Measurements from ENCODE around the gene RAB40B.
A peak's percentile ranks its signal among the peaks of the same experiment; 100 is the strongest.

The RAB40B gene

DNA sequence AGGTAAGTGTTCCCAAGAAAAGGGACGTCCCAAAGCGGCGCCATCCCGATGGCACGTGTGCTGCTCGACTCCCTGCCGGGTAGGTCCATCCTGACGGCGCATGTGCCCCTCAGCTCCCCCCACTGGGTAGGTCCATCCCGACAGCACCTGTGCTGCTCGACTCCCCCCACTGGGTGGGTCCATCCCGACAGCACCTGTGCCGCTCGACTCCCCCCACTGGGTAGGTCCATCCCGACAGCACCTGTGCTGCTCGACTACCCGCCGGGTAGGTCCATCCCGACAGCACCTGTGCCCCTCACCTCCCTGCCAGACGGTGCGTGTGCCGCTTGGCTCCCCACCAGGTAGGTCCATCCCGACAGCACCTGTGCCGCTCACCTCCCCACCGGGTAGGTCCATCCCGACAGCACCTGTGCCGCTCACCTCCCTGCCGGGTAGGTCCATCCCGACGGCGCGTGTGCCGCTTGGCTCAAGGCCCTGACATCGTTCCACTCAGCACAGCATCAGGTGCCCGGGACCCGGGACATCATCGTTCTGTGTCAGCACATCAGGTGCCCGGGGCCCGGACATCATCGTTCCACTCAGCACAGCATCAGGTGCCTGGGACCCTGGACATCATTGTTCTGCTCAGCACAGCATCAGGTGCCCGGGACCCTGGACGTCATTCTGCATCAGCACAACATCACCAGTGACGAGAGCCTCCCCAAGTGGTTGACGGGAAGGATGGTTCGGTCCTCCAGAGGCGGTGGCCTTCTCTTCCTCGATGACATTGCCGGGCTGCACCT lies 31.2 kb upstream of the RAB40B start:
- peaks cover 22% of the 10 kb centered on the region for H3K36me3 ChIP-seq (ENCODE audit: insufficient read depth, low read depth, low read length)

DNA sequence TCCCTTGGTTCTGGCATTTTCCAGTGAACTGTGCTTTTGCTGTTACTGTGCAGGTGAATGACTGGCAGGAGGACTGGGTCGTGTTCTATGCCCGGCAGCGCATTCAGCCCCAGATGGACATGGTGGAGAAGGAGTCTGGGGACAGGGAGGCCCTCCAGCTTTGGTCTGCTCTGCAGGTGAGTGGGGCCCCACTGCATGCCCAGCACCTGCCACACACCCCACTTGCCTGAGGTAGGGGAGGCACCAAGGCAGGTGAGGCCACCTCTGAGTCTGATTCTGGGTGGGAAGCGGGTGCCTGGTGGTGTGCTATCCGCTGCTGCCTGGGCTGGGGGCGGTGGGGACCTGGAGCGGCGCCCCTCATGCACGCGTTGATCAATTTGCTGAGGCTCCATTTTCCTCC lies 27.9 kb upstream of the RAB40B start:
- Histone ChIP-seq H3K4me1 (ENCODE audit: insufficient read depth, low read length) (no peaks in the 10 kb centered on the region), H3K9me3 (ENCODE audit: insufficient read depth, low read depth, low read length) (no peaks in the 10 kb centered on the region), H3K27me3 (ENCODE audit: insufficient read depth, low read length) (no peaks in the 10 kb centered on the region), H3K36me3 (ENCODE audit: insufficient read depth, low read depth, low read length) (peaks cover 27% of the 10 kb centered on the region), H3K4me3 (ENCODE audit: low read length) (no peak overlapping the region), H3K9ac (ENCODE audit: low read depth, low read length) (no peak overlapping the region), H3K27ac (ENCODE audit: low read length) (no peak overlapping the region)

More for the DNA sequence above, 31.2 kb upstream of the RAB40B start:
- no peaks in the 10 kb centered on the region for H3K27me3 ChIP-seq (ENCODE audit: insufficient read depth, low read length)
- no peak overlapping the region for H3K4me3 ChIP-seq (ENCODE audit: low read length)
- no peak overlapping the region for H3K9ac ChIP-seq (ENCODE audit: low read depth, low read length)
- H3K4me1 ChIP-seq (ENCODE audit: insufficient read depth, low read length) = no peaks in the 10 kb centered on the region
- peaks cover 8% of the 10 kb centered on the region for H3K9me3 ChIP-seq (ENCODE audit: insufficient read depth, low read depth, low read length)
- no peak overlapping the region for H3K27ac ChIP-seq (ENCODE audit: low read length)

DNA sequence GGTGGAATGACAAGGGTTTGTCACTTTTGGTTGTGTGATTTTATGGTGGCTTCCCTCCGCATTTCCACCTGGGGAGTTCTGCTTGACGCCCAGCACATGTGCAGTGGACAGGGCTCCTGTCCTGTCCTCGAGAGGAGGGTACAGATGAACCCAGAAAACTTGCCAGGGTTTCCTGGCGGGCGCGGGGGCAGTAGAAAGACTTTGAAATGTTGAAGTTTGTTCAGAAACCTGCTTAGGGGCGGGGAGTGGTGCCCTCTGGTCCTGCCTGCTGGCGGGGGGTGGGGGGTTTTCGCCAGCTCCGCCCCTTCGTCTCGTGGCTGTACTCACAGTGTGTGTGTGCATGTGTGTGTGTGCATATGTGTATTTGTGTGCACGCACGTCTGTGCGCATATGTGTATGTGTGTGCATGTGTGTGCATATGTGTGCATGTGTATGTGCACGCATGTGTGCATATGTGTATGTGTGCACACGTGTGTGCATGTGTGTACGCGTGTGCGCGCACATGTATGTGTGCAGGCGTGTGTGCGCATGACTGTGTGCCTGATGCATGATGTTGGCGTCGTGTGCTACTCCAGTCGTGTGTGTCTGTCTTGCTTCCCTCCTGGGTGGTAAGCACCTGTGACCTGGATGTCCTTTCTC lies 24.8 kb upstream of the RAB40B start:
- H3K9me3 ChIP-seq (ENCODE audit: insufficient read depth, low read depth, low read length) = no peaks in the 10 kb centered on the region
- no peak overlapping the region for H3K9ac ChIP-seq (ENCODE audit: low read depth, low read length)
- no peak overlapping the region for H3K4me3 ChIP-seq (ENCODE audit: low read length)
- no peaks in the 10 kb centered on the region for H3K27me3 ChIP-seq (ENCODE audit: insufficient read depth, low read length)
- H3K36me3 ChIP-seq (ENCODE audit: insufficient read depth, low read depth, low read length) = peaks cover 33% of the 10 kb centered on the region
- H3K27ac ChIP-seq (ENCODE audit: low read length) = no peak overlapping the region
- no peaks in the 10 kb centered on the region for H3K4me1 ChIP-seq (ENCODE audit: insufficient read depth, low read length)

DNA sequence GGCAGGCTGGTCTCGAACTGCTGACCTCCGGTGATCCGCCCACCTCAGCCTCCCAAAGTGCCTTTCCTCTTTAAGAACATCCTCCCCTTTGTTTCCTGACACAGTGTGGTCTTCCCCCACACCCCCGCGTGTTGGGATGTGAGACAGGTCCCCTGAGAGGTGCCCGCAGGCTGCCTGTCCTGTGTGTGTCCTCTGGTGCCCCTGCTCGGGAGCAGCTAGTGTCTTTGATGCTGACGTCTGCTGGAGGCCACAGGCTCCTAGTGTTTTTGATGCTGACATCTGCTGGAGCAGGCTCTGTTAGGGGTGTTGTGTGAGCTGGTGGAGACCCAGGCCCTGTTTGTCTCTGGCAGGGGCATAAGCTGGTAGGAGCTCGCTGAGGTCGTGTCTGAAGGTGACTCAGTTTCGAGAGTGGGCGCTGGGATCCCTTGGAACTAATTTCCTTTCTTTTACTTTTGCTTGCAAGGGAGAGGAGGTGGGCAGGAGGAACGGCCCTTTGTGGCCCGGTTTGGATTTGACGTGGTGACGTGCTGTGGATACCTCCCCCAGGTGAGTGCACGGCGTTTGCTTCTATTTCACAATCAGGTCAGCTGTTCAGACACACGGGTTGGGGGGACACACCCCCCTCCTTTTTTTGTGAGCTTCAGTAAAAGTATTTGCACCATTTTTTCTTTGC lies 24.0 kb upstream of the RAB40B start:
- Histone ChIP-seq H3K27me3 (ENCODE audit: insufficient read depth, low read length) (no peaks in the 10 kb centered on the region), H3K9ac (ENCODE audit: low read depth, low read length) (no peak overlapping the region), H3K36me3 (ENCODE audit: insufficient read depth, low read depth, low read length) (peaks cover 29% of the 10 kb centered on the region), H3K4me3 (ENCODE audit: low read length) (no peak overlapping the region), H3K9me3 (ENCODE audit: insufficient read depth, low read depth, low read length) (no peaks in the 10 kb centered on the region), H3K4me1 (ENCODE audit: insufficient read depth, low read length) (no peaks in the 10 kb centered on the region), H3K27ac (ENCODE audit: low read length) (no peak overlapping the region)

DNA sequence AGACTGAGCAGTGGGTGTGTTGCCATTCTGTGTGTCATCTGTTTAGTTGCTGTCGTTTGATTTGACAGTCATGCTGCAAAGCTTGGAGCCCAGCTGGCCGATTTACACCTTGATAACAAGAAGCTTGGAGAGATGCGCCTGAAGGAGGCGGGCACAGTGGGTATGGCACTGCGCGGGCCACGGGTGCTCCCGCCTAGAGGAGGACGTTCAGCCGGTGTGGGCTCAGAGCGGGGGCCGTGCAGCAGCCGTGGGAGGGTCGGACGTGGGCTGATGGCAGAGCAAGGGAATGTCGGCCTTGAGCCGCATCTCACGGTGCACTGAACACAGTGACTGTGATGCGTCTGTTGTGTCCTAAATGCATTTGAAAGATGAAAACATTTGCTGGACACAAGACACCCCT lies 21.7 kb upstream of the RAB40B start:
- Histone ChIP-seq H3K9me3 (ENCODE audit: insufficient read depth, low read depth, low read length) (no peaks in the 10 kb centered on the region), H3K36me3 (ENCODE audit: insufficient read depth, low read depth, low read length) (peaks cover 16% of the 10 kb centered on the region), H3K27ac (ENCODE audit: low read length) (no peak overlapping the region), H3K9ac (ENCODE audit: low read depth, low read length) (no peak overlapping the region), H3K27me3 (ENCODE audit: insufficient read depth, low read length) (peaks cover 5% of the 10 kb centered on the region; the same call in 1 of the 2 replicates), H3K4me3 (ENCODE audit: low read length) (no peak overlapping the region), H3K4me1 (ENCODE audit: insufficient read depth, low read length) (peaks cover 2% of the 10 kb centered on the region; the same call in 1 of the 2 replicates)

DNA sequence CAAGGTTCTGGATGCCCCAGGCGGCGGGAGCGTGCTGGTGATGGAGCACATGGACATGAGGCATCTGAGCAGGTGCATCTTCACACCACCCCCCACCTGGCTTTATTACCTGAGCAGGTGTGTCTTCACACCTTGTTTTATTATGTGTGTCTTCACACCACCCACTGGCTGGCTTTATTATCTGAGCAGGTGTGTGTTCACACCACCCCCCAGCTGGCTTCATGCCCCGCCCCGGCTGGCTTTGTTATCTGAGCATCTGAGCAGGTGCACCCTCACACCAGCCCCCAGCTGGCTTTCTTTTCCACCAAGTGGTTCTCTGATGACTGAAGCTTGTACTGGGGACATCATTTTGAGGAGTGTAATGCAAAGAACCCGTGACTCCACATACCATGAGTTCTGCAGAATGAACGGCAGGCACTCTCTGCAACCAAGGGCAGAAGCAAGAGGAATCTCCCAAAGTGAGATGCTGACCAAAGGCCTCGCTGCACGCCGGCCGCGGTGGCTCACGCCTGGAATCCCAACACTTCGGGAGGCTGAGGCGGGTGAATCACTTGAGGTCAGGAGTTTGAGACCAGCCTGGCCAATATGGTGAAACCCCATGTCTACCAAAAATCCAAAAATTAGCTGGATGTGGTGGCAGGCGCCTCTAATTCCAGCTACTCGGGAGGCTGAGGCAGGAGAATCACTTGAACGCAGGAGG lies 20.6 kb upstream of the RAB40B start:
- Histone ChIP-seq H3K4me1 (ENCODE audit: insufficient read depth, low read length) (peaks cover 2% of the 10 kb centered on the region; the same call in 1 of the 2 replicates), H3K27me3 (ENCODE audit: insufficient read depth, low read length) (peaks cover 5% of the 10 kb centered on the region; the same call in 1 of the 2 replicates), H3K9me3 (ENCODE audit: insufficient read depth, low read depth, low read length) (no peaks in the 10 kb centered on the region), H3K9ac (ENCODE audit: low read depth, low read length) (no peak overlapping the region), H3K4me3 (ENCODE audit: low read length) (no peak overlapping the region), H3K36me3 (ENCODE audit: insufficient read depth, low read depth, low read length) (peaks cover 16% of the 10 kb centered on the region), H3K27ac (ENCODE audit: low read length) (no peak overlapping the region)

DNA sequence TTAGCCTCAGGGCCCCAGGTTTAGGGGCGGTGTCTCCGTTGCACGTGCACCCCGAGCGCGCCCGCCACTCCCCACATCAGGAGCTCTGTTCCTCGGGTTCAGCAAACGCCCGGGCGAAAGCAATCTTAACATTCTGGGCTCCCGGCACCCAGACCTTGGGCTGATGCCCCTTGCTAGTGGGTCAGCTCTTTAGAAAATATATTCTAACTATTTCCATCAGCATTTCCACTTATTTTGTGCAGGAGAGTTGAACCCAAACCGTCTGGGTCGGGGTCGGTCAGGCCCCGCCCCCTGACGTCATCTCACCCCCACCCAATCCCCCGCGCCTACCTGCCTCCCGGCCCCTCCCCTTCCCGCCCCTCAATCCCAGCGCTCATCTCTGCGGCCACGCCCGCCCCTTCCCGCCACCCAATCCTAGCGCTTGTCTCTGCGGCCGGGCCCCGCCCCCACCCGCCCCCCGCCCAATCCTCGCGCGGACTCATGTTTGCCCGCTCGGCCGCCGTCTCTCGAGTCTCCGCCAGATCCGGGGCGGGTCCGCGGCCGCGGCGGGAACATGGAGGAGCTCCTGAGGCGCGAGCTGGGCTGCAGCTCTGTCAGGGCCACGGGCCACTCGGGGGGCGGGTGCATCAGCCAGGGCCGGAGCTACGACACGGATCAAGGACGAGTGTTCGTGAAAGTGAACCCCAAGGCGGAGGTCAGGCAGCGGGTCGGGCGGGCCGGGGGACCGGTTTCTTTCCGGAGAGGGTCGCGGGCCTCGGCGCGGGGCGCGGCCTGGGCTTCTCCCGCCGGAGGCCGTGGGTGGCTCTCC lies 17.9 kb upstream of the RAB40B start, which contains the start of gene FN3KRP:
TSS of gene FN3KRP (plus strand) at position 504 of the 808 bp plus-strand sequence. CDS start at position 554, 50 bp downstream.
- H3K9ac ChIP-seq (ENCODE audit: low read depth, low read length) = peak within 1 kb of the TSS; percentile 74; the same call in 1 of the 2 replicates
- H3K4me3 ChIP-seq (ENCODE audit: low read length) = peak within 1 kb of the TSS; percentile 90
- H3K27me3 ChIP-seq (ENCODE audit: insufficient read depth, low read length) = peaks cover 5% of the 10 kb centered on the region; the same call in 1 of the 2 replicates
- H3K9me3 ChIP-seq (ENCODE audit: insufficient read depth, low read depth, low read length) = no peaks in the 10 kb centered on the region
- peaks cover 5% of the 10 kb centered on the region; the same call in 1 of the 2 replicates for H3K36me3 ChIP-seq (ENCODE audit: insufficient read depth, low read depth, low read length)
- H3K27ac ChIP-seq (ENCODE audit: low read length) = no peak within 1 kb of the TSS
- H3K4me1 ChIP-seq (ENCODE audit: insufficient read depth, low read length) = peaks cover 2% of the 10 kb centered on the region; the same call in 1 of the 2 replicates

DNA sequence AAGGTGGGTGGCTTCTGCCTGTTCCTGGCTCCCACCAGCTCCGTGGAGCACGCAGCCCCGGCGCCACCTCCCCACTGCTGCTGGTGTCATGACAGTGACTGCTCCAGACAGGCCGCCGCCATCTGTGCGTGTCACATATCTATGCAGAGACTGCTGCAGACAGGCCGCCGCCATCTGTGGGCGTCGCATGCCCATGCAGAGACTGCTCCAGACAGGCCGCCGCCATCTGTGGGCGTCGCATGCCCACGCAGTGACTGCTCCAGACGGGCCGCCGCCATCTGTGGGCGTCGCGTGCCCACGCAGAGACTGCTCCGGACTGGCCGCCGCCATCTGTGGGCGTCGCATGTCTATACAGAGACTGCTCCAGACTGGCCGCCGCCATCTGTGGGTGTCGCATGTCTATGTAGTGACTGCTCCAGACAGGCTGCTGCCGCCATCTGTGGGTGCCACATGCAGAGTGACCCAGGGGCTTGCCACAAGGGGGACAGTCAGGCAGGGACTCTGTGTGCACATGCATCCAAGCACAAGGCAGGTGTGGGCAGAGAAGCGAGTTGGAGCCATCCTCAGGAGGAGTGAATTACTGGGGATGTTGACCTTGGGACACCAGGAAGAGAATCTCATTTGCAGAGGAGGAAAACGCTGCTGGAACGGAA lies 14.7 kb upstream of the RAB40B start:
- no peaks in the 10 kb centered on the region for H3K36me3 ChIP-seq (ENCODE audit: insufficient read depth, low read depth, low read length)
- no peaks in the 10 kb centered on the region for H3K9me3 ChIP-seq (ENCODE audit: insufficient read depth, low read depth, low read length)
- no peak overlapping the region for H3K9ac ChIP-seq (ENCODE audit: low read depth, low read length)
- no peak overlapping the region for H3K27ac ChIP-seq (ENCODE audit: low read length)
- H3K27me3 ChIP-seq (ENCODE audit: insufficient read depth, low read length) = peaks cover 5% of the 10 kb centered on the region; the same call in 1 of the 2 replicates
- no peak overlapping the region for H3K4me3 ChIP-seq (ENCODE audit: low read length)
- H3K4me1 ChIP-seq (ENCODE audit: insufficient read depth, low read length) = peaks cover 2% of the 10 kb centered on the region; the same call in 1 of the 2 replicates

DNA sequence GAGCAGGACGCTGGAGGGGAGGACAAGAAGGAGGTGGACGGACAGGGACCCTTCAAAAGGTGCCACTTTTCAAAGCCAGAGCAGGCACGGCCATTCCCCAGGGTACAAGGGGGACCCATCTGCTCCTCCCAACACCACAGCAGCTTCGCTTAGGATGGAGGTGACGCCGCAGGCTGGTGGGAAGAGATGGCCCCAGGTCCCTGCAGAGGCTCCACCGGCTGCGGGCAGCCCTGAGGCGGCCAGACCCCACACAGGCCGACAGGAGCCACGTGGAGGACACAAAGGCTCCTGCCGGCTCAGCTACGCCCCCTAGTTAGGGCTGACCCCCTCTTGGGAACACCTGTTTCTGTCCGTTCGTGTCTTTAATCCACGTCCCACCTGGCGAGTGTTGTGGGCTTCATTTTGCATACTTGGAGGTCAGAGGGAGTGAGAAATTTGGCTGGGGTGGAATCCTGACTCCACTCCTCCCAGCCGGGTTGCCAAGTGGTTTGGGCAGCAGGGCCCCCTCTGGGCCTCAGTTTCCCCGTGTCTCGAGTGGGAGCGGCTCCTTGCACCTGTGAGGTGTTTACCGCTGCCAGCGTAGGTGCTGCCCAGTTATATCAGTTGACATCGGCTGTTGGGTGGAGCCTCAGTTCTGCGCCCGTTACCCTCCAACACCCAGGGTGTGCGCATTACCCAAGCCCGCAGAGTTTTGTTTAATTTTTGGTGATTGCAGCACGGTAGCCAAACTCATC lies 12.2 kb upstream of the RAB40B start:
- Histone ChIP-seq H3K9me3 (ENCODE audit: insufficient read depth, low read depth, low read length) (no peaks in the 10 kb centered on the region), H3K4me3 (ENCODE audit: low read length) (no peak overlapping the region), H3K36me3 (ENCODE audit: insufficient read depth, low read depth, low read length) (no peaks in the 10 kb centered on the region), H3K27ac (ENCODE audit: low read length) (no peak overlapping the region), H3K27me3 (ENCODE audit: insufficient read depth, low read length) (peaks cover 4% of the 10 kb centered on the region; the same call in 1 of the 2 replicates), H3K4me1 (ENCODE audit: insufficient read depth, low read length) (peaks cover under 1% of the 10 kb centered on the region; the same call in 1 of the 2 replicates), H3K9ac (ENCODE audit: low read depth, low read length) (no peak overlapping the region)
